Muscle layer of duodenum (tissue), 2 donors: Measurements from ENCODE around the gene DGKE.
A peak's percentile ranks its signal among the peaks of the same experiment; 100 is the strongest.

Source experiments
- H3K27ac ChIP-seq: one replicate; pipeline ENCODE4 v1.7.0; 2013; ENCODE audit warnings: mild to moderate bottlenecking, low read length
- H3K27me3 ChIP-seq: one replicate; pipeline ENCODE4 v1.7.0; 2013; ENCODE audit warnings: low read depth, mild to moderate bottlenecking, control low read depth, low read length
- H3K36me3 ChIP-seq, 2 donors: one replicate each; pipeline ENCODE4 v1.7.0; 2013; ENCODE audit warnings: low read length in 2 of 2, control low read depth in 1 of 2, mild to moderate bottlenecking in 1 of 2; ENCODE audit not compliant: insufficient read depth in 2 of 2, control insufficient read depth in 1 of 2
- H3K4me1 ChIP-seq, 2 donors: one replicate each; pipeline ENCODE4 v1.7.0; 2013; ENCODE audit warnings: low read length in 2 of 2, mild to moderate bottlenecking in 2 of 2, control low read depth in 1 of 2, moderate library complexity in 1 of 2; ENCODE audit not compliant: insufficient read depth in 2 of 2, control insufficient read depth in 1 of 2
- H3K4me3 ChIP-seq, 2 donors: one replicate each; pipeline ENCODE4 v1.7.0; 2013; ENCODE audit warnings: low read length in 2 of 2, low read depth in 1 of 2, mild to moderate bottlenecking in 1 of 2
- H3K9me3 ChIP-seq, 2 donors: one replicate each; pipeline ENCODE4 v1.7.0; 2013; ENCODE audit warnings: low read length in 2 of 2, control low read depth in 1 of 2, mild to moderate bottlenecking in 1 of 2; ENCODE audit not compliant: control insufficient read depth in 1 of 2
- donor health status: healthy.

Gene DGKE

DNA sequence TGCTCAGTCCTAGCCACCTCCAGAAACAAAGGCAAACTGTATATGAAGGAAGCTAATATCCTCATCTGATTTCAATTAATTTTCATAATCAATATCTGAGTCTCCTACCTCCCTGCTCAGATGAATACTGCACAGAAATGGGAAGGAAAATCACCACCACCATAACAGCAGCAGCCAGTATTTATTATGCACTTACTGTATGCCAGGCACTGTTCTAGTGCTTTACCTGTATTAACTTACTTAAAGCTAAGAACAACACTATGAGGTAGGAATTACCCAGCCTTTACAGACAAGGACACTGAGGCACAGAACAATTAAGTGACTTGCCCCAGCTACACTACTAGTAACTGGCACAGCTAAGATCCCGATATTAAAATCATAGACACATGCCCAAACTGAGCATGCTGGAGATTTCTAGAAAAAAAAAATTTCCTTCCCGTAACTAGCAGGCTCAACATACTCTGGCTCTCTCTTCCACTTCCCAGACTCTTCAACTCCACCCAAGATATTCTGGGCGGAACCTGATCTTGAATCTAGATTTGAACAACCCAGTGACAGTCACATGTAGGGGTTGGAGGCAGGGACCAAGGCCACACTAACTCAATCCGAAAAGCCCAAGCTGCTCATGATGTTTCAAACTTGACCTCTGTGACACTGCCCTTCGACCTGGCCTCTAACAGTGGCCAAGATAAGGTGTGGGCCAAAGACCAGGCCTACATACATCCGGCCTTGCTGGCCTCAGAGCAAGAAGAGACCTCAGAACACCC lies 76.0 kb downstream of the DGKE start:
- H3K4me1 ChIP-seq, result peaks cover 16 to 18% of the 10 kb centered on the region in 2 donors
- no peaks in the 10 kb centered on the region for H3K27me3 ChIP-seq
- no peaks in the 10 kb centered on the region for H3K9me3 ChIP-seq
- H3K4me3 ChIP-seq, result peak overlapping the region; percentile 9 to 27
- H3K27ac ChIP-seq, result peak overlapping the region; percentile 32
- peaks cover 24 to 26% of the 10 kb centered on the region in 2 donors for H3K36me3 ChIP-seq

DNA sequence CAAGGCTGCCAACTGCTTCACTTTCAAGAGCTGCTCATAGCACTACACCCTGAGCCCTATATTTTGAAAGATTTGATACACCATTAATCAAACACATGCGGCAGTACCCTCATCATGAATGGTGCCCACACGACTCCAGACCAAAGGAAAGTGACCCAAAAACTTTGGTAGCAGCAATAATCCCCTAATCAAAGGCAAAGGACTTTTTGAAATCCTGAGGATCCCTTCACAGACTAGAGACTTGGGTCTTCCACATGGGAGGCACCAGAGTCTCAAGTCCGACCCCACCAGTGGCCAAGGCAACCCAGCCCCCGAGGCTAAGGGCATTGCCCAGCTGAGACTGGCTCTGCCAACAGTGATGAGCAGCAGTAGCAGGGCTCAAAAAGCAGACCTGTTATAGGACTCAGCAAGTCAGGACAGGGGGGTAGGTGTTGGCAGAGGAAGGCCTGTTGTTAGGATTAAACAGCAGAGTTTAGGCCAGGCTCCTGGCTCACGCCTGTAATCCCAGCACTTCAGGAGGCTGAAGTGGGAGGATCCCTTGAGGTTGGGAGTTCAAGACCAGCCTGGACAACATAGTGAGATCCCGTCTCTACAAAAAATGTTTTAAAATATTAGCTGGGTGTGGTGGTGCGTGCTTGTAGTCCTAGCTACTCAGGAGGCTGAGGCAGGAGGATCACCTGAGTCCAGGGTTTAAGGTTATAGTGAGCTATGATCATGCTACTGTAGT lies 76.7 kb downstream of the DGKE start:
- Histone ChIP-seq H3K4me3 (peak overlapping the region; percentile 9 to 27), H3K27ac (peak overlapping the region; percentile 32), H3K9me3 (no peaks in the 10 kb centered on the region), H3K36me3 (peaks cover 22 to 26% of the 10 kb centered on the region in 2 donors), H3K4me1 (peaks cover 23 to 25% of the 10 kb centered on the region in 2 donors), H3K27me3 (no peaks in the 10 kb centered on the region)

DNA sequence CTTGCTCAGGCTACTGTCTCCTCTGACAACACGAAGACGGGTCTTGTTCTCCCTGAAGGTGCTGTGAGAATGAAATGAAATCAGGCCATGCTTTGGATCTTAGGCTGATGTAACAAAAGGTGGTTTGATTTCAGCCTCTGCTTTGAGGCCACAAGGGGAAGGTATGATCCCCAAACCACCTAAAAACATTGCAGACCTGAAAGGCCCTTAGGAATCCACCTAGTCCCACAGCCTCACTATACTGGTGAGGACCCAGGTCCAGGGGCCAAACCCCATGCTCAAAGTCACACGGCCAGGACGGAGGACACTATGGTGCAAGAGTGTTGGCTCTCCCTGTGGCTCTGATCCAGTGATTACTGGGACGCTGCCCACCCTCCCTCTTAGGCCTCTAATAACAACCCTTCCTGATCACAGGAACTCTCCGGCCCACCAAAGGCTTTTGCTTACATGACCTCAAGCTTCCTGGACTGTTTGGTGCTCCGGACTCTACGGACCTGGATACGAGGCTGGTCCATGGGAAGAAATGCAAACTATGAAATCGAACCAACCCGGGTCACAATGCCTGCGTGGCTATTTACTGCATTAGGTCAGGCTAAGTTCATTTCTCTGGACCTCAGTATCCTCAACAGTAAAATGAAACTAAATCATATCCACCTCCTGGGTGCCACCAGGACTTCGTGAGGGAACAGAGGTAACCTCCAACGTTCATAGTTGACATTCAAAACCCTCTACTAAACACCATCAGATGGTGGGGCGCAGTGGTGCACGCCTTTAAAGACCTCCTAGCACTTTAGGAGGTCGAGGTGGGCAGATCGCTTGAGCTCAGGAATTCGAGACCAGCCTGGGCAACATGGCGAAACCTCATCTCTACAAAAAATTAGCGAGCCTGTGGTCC lies 78.4 kb downstream of the DGKE start:
- Histone ChIP-seq H3K27me3 (no peaks in the 10 kb centered on the region), H3K27ac (peak overlapping the region; percentile 85), H3K36me3 (peaks cover 8 to 10% of the 10 kb centered on the region in 2 donors), H3K9me3 (no peaks in the 10 kb centered on the region), H3K4me3 (peak overlapping the region; percentile 68 to 99), H3K4me1 (peaks cover 23 to 25% of the 10 kb centered on the region in 2 donors)

DNA sequence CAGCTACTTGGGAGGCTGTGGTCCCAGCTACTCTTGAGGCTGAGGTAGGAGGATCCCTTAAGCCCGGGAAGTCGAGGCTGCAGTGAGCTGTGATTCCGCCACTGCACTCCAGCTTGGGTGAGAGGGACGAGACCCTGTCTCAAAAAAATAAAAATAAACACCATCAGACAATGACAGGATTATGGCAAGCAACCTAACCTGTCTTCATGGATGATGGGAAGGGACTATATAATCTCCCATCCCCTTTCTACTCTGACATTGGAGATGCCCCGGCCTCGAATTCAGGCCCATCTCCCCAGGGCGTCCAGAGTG lies 79.0 kb downstream of the DGKE start:
- Histone ChIP-seq H3K4me1 (peaks cover 23 to 25% of the 10 kb centered on the region in 2 donors), H3K4me3 (peak overlapping the region; percentile 68 to 99), H3K27ac (peak overlapping the region; percentile 85), H3K36me3 (peaks cover 2 to 4% of the 10 kb centered on the region in 2 donors), H3K27me3 (no peaks in the 10 kb centered on the region), H3K9me3 (no peaks in the 10 kb centered on the region)

DNA sequence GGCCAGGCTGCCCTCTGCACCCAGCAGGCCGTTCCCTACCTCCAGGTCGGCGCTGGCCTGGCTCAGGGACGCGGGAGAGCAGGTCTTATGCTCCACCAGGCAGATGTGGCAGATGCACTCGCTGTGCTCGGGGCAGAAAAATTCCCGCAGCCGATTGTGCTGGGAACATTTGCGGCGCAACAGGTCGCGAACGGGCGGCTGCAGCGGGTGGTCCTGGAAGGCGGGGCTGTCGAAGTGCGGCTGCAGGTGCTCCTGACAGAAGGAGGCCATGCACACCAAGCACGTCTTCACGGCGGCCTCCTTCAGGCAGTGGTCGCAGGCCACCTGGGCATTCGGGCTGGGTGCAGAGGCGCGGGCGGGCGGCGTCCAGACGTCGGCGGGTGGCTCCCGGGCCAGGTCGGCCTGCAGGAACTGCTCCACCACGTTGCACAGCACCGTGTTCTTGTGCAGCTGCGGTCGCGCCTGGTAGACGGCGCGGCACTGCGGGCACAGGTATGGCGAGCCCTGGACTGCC lies 79.5 kb downstream of the DGKE start:
- Histone ChIP-seq H3K4me3 (peak overlapping the region; percentile 68 to 99), H3K27ac (peak overlapping the region; percentile 85), H3K4me1 (peaks cover 23 to 25% of the 10 kb centered on the region in 2 donors), H3K36me3 (no peaks in the 10 kb centered on the region), H3K9me3 (no peaks in the 10 kb centered on the region), H3K27me3 (no peaks in the 10 kb centered on the region)

DNA sequence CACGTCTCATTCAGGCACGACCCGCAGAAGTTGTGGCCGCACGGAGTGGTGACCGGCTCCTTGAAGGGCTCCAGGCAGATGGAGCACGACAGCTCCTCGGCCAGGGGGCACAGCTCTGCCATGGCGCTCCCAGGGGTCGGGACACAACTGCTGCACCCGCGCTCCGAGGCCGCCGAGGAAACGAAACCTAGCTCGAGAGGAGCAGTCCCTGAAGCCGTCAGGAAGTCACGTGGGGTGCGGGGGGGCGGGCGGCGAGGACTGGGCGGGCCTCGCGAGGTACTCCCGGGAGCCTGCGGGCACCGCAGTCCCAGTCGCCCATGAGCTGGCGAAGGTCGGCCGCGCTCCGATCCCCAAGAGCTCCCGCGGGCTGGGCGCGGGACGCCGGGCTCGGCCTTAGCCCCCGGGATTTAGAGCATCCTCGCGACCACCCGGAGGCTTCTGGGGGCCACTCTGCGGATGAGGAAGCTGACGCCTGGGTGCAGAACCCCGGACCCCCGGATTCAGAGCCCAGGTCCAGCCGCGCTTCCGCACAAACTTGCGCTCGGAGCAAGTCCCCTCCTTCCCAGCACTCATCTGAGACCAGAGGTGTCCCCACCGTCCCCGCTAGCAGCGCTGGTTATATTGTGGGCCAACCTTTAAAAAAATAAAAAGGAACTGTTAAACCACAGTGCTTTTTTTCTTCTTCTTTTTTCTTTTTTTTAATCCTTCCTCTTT lies 80.1 kb downstream of the DGKE start, which contains the start of gene TRIM25:
Gene TRIM25, minus strand, starts transcription at position 183 of the 714 bp plus-strand sequence. Its CDS starts 61 bp downstream, at position 122.
- H3K36me3 ChIP-seq, result no peaks in the 10 kb centered on the region
- no peaks in the 10 kb centered on the region for H3K27me3 ChIP-seq
- peaks cover 23% of the 10 kb centered on the region in 2 donors for H3K4me1 ChIP-seq
- peak within 1 kb of the TSS; percentile 96 for H3K27ac ChIP-seq
- no peaks in the 10 kb centered on the region for H3K9me3 ChIP-seq
- H3K4me3 ChIP-seq, result peak within 1 kb of the TSS; percentile 68 to 99

DNA sequence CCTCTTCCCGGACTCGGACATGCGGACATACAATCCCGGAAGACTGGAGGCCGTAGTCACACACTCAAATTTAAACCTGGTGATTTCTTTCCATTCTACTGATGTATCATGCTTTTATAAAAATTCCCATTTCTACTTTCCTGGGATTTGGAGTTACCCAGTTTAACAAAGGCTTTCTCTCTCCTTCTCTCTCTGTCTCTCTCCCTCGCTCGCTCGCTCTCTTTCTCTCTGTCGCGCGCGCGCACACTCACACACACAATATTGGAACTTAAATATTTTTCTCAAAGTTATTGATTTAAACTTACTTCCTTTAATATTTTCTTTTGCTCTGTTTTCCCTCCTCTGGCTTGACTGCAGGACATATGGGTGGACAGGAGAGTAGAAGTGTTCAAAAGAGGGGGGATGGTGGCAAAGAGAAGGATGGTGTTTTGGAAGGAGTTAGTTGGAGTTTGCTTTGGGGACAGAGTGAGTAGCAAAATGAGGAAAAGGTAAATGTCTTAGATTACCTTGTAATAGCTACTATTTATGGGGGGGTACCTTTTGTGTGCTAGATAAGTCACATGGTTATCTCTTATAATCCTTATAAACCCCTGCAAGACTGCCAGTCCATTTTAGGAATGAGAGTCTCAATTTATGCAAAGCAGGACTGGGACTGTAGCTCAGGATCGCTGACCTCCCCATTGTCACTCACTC lies 80.8 kb downstream of the DGKE start:
- no peaks in the 10 kb centered on the region for H3K36me3 ChIP-seq
- peaks cover 19 to 22% of the 10 kb centered on the region in 2 donors for H3K4me1 ChIP-seq
- peak overlapping the region; percentile 68 to 99 for H3K4me3 ChIP-seq
- H3K27ac ChIP-seq, result peak overlapping the region; percentile 96
- H3K9me3 ChIP-seq, result no peaks in the 10 kb centered on the region
- no peaks in the 10 kb centered on the region for H3K27me3 ChIP-seq

DNA sequence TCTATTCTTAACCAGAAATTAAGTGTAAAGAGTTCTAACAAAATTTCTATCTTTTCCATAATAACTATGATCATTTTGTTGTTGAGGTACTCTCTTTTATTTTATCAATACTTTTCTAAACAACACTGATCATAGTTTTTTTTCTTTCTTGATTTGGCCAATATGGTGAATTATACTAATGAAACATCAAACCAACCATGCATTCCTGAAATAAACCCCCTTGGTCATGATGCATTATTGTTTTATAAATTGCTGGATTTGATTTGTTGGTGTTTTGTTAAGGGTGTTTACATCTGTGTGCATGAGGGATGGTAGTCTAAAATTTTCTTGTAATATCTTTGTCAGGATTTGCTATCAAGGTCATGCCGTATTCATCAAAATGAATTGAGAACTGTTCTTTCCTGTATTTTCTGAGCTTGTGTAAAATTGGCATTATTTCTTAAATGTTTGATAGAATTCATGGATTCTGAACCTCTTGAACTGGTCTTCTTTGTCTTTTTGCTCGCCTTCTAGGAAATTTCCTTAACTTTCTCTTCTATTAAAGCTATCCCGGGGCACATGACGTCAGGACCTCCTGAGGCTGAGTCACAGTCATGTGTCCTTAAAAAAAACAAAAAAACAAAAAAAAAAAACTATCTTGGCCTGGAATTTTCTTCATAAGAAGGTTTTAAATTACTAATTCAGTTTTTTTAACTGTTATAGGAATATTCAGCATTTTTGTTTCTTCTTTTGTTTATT lies 83.8 kb downstream of the DGKE start:
- H3K27me3 ChIP-seq, result no peaks in the 10 kb centered on the region
- H3K27ac ChIP-seq, result no peak overlapping the region
- H3K4me1 ChIP-seq, result peaks cover 10 to 15% of the 10 kb centered on the region in 2 donors
- H3K4me3 ChIP-seq, result no peak overlapping the region
- H3K36me3 ChIP-seq, result no peaks in the 10 kb centered on the region
- H3K9me3 ChIP-seq, result no peaks in the 10 kb centered on the region

DNA sequence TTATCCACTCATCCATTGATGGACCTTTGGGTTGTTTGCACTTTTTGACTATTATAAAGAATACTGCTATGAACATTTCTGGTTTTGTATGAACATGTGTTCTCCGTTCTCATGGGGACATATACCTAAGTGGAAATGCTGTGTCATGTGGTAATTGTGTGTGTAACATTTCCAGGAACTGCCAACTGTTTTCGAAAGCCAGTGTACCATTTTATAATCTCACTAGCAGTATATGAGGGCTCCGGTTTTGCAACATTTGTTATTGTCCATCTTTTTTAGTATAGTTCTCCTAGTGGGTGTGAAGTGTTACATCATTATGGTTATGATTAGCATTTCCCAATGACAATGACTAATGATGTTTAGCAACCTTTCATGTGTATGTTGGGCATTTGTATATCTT lies 85.0 kb downstream of the DGKE start:
- peaks cover 10% of the 10 kb centered on the region in 2 donors for H3K4me1 ChIP-seq
- no peaks in the 10 kb centered on the region for H3K36me3 ChIP-seq
- H3K27me3 ChIP-seq, result no peaks in the 10 kb centered on the region
- no peak overlapping the region for H3K4me3 ChIP-seq
- H3K9me3 ChIP-seq, result no peaks in the 10 kb centered on the region
- peak overlapping the region; percentile 31 for H3K27ac ChIP-seq
